ENCODE measurements around the gene GARNL3.

- TF ChIP-seq CTCF (IDR thresholded peaks at IDR 0.05; ENCODE audit: extremely low read depth in 1 of 2, insufficient read depth in 1 of 2, low read depth in 1 of 2, low read length in 2 of 2) (no peak), POLR2A (IDR thresholded peaks at IDR 0.05; ENCODE audit: low read depth, low read length) (no peak), MAX (IDR thresholded peaks at IDR 0.05; ENCODE audit: insufficient read depth, insufficient read length) (no peak), JUN (IDR thresholded peaks at IDR 0.05; ENCODE audit: borderline replicate concordance, insufficient read depth, insufficient read length, low read depth) (no peak), POLR2AphosphoS5 (IDR thresholded peaks at IDR 0.05; ENCODE audit: insufficient read depth, low read depth, low read length) (no peak)
Measured at GRCh38 chr9:127411122-127411521, 146.5 kb downstream of the GARNL3 start.
